IMR-90 (cell line): ENCODE results near the gene TTC23. TPM values are rescaled to one million over a fixed set of nuclear protein-coding genes. Genes with fewer than 3 reads are reported as not detected.

Experiments
- ATAC-seq: fragments of 200-7000 bp; cut with Tn5 transposase; 2 replicates; pipeline ENCODE4 v1.9.1; 2020; ENCODE audit warnings: low read depth, mild to moderate bottlenecking, moderate library complexity
- BruUV-seq: library from RNA; stranded (reverse); fragments of 400-500 nt; replicated peaks from 2 replicates; lab custom pipeline; 2021; lab: Mats Ljungman, UMichigan
- CTCF ChIA-PET: fragments of 300-600 bp; formaldehyde crosslinking; extraction: SDS; loops from one replicate; lab custom pipeline; 2021; ENCODE audit warnings: antibody characterized with exemption; lab: Yijun Ruan, JAX
- POLR2A ChIA-PET: fragments of 300-600 bp; sonication (Branson Sonifier 250); formaldehyde crosslinking; loops from one replicate; lab custom pipeline; 2022; ENCODE audit warnings: antibody characterized with exemption; ENCODE audit not compliant: unreplicated experiment; lab: Charles Lee
- DNase-seq: peaks from one replicate; pipeline ENCODE4 v3.0.0; 2013
- H2AFZ ChIP-seq: replicated peaks from 2 replicates; pipeline ENCODE3; 2013; ENCODE audit warnings: low read length, mild to moderate bottlenecking; ENCODE audit not compliant: poor library complexity
- H2AK5ac ChIP-seq: 2 replicates; pipeline ENCODE4 v1.6.1; 2013; ENCODE audit warnings: low read depth, low read length, inconsistent platforms
- H2AK9ac ChIP-seq: replicated peaks from 2 replicates; pipeline ENCODE3; 2013; ENCODE audit warnings: mild to moderate bottlenecking, low read depth, low read length, moderate library complexity; ENCODE audit not compliant: poor library complexity
- H2BK120ac ChIP-seq: 2 replicates; pipeline ENCODE4 v1.6.1; 2013; ENCODE audit warnings: low read depth, low read length, inconsistent platforms
- H2BK15ac ChIP-seq: 3 replicates; pipeline ENCODE4 v1.6.1; 2013; ENCODE audit warnings: low read depth, low read length, inconsistent platforms
- H2BK20ac ChIP-seq: 2 replicates; pipeline ENCODE4 v1.6.1; 2013; ENCODE audit warnings: low read depth, mild to moderate bottlenecking, inconsistent platforms, low read length, moderate library complexity
- H2BK5ac ChIP-seq: 2 replicates; pipeline ENCODE4 v1.6.1; 2013; ENCODE audit warnings: mild to moderate bottlenecking, low read depth, low read length, inconsistent platforms; ENCODE audit not compliant: poor library complexity, severe bottlenecking
- H3K14ac ChIP-seq: replicated peaks from 2 replicates; pipeline ENCODE4 v1.6.1; 2013; ENCODE audit warnings: low read depth, low read length, inconsistent platforms
- H3K18ac ChIP-seq: 2 replicates; pipeline ENCODE4 v1.6.1; 2013; ENCODE audit warnings: low read depth, low read length, control low read depth
- H3K23ac ChIP-seq: 2 replicates; pipeline ENCODE4 v1.6.1; 2013; ENCODE audit warnings: low read depth, low read length, inconsistent platforms
- H3K27ac ChIP-seq: 2 replicates; pipeline ENCODE4 v1.5.1; 2013; ENCODE audit warnings: mild to moderate bottlenecking, control low read depth, low read length; ENCODE audit not compliant: insufficient read depth
- H3K27me3 ChIP-seq: 2 replicates; pipeline ENCODE4 v1.6.1; 2013; ENCODE audit warnings: low read length; ENCODE audit not compliant: control insufficient read depth, insufficient read depth
- H3K36me3 ChIP-seq: 2 replicates; pipeline ENCODE4 v1.6.1; 2013; ENCODE audit warnings: low read length, mixed read lengths; ENCODE audit not compliant: control insufficient read depth, insufficient read depth
- H3K4ac ChIP-seq: 2 replicates; pipeline ENCODE4 v1.6.1; 2013; ENCODE audit warnings: low read depth, low read length, inconsistent platforms
- H3K4me1 ChIP-seq: 2 replicates; pipeline ENCODE4 v1.6.1; 2013; ENCODE audit warnings: low read length, mixed read lengths; ENCODE audit not compliant: control insufficient read depth, insufficient read depth
- H3K4me2 ChIP-seq: 2 replicates; pipeline ENCODE4 v1.6.1; 2013; ENCODE audit warnings: low read depth, mild to moderate bottlenecking, control low read depth, low read length, moderate library complexity
- H3K4me3 ChIP-seq: 2 replicates; pipeline ENCODE4 v1.5.1; 2013; ENCODE audit warnings: low read depth, mild to moderate bottlenecking, control low read depth, low read length, moderate library complexity; ENCODE audit not compliant: insufficient read depth
- H3K56ac ChIP-seq: 2 replicates; pipeline ENCODE4 v1.6.1; 2013; ENCODE audit warnings: low read length, inconsistent platforms; ENCODE audit not compliant: insufficient read depth; ENCODE audit errors: extremely low read depth
- H3K79me1 ChIP-seq, 2 experiments: 2 replicates each; pipeline ENCODE4 v1.6.1; 2013; ENCODE audit warnings: low read length in 2 of 2, inconsistent platforms in 1 of 2, low read depth in 1 of 2
- H3K9ac ChIP-seq: 2 replicates; pipeline ENCODE4 v1.6.1; 2013; ENCODE audit warnings: low read depth, low read length, control low read depth
- H3K9me1 ChIP-seq: 2 replicates; pipeline ENCODE4 v1.6.1; 2013; ENCODE audit warnings: low read length, inconsistent platforms; ENCODE audit not compliant: insufficient read depth
- H3K9me3 ChIP-seq: 2 replicates; pipeline ENCODE4 v1.6.1; 2013; ENCODE audit warnings: low read length; ENCODE audit not compliant: control insufficient read depth, insufficient read depth
- H4K20me1 ChIP-seq: 2 replicates; pipeline ENCODE4 v1.6.1; 2013; ENCODE audit warnings: low read length, inconsistent platforms; ENCODE audit not compliant: insufficient read depth
- H4K5ac ChIP-seq: 2 replicates; pipeline ENCODE4 v1.6.1; 2013; ENCODE audit warnings: mild to moderate bottlenecking, low read depth, low read length, control low read depth
- H4K8ac ChIP-seq, 2 experiments: 2 replicates each; pipeline ENCODE4 v1.6.1; 2013; ENCODE audit warnings: low read depth in 2 of 2, low read length in 2 of 2, control low read depth in 1 of 2, inconsistent platforms in 1 of 2
- H4K91ac ChIP-seq: 2 replicates; pipeline ENCODE4 v1.6.1; 2013; ENCODE audit warnings: low read depth, low read length, inconsistent platforms; ENCODE audit not compliant: insufficient read depth
- CTCF ChIP-seq: conservative IDR thresholded peaks from 2 replicates; pipeline ENCODE4 v1.5.1; 2012; ENCODE audit warnings: mild to moderate bottlenecking, low read depth, low read length, improper control_type of control experiment
- POLR2A ChIP-seq: IDR thresholded peaks from 2 replicates; pipeline ENCODE4 v1.6.1; 2012; ENCODE audit warnings: mild to moderate bottlenecking, low read depth, low read length
- RAD21 ChIP-seq: IDR thresholded peaks from 2 replicates; pipeline ENCODE4 v1.6.1; 2012; ENCODE audit warnings: low read length, improper control_type of control experiment
- WGBS, 2 experiments: methylation state at CpG; one replicate each; pipeline versions ENCODE4 v1.1.5 to v1.1.7; 2013; ENCODE audit warnings: missing lambda C conversion rate in 2 of 2; ENCODE audit not compliant: insufficient read length in 1 of 2; ENCODE audit errors: extremely low coverage in 2 of 2; 5-methylcytosine and 5-hydroxymethylcytosine counted together
- dilution Hi-C: fragments of 300-500 bp; cut with HindIII; formaldehyde crosslinking; loops from one replicate; pipeline ENCODE4 v1.14.3; 2018; ENCODE audit warnings: low sequenced_read_pairs; ENCODE audit not compliant: unreplicated experiment
- in situ Hi-C: fragments of 300-500 bp; cut with MboI; formaldehyde crosslinking; loops from 3 replicates; pipeline ENCODE4 v1.14.3; 2019; ENCODE audit warnings: low sequenced_read_pairs, inconsistent platforms, mixed read lengths
- intact Hi-C: fragments of 100-400 bp; cut with micrococcal nuclease; formaldehyde crosslinking; loops from 2 replicates; pipeline ENCODE4 v1.10.0; 2022
- polyA plus RNA-seq, 3 experiments: library from polyadenylated mRNA; depleted of rRNA; stranded (reverse); fragments of >200 nt; gene quantifications; 2 replicates each; pipeline ENCODE4 v1.2.3, GENCODE V29; 2012; ENCODE audit warnings: low replicate concordance in 1 of 3
- total RNA-seq: library from RNA; depleted of rRNA; stranded (reverse); fragments of >200 nt; gene quantifications from 2 replicates; pipeline ENCODE4 v1.2.3, GENCODE V29; 2012

TTC23 gene
- total and polyA plus RNA-seq, 2 of the 4 experiments (the other 2 are of a cell fraction), result 7.8 to 29.8 TPM

- ChIA-PET CTCF (interaction anchor here (1.2 kb wide), 1 partner anchor 11 kb away, joined by 5 read pairs; no protein-coding TSS in a partner anchor), POLR2A (no interaction called here)
- Histone ChIP-seq H3K56ac (no peak overlapping the region), H3K27me3 (no peaks in the 10 kb centered on the region), H3K23ac (no peak overlapping the region), H2BK120ac (no peak overlapping the region), H3K36me3 (peaks cover 33% of the 10 kb centered on the region), H3K79me1 (peaks cover 4 to 20% of the 10 kb centered on the region in 2 experiments; a peak in 3 of 4 replicates), H3K4me1 (no peaks in the 10 kb centered on the region; the same call in 1 of the 2 replicates), H3K4me2 (no peak overlapping the region), H2BK15ac (no peak overlapping the region), H3K4me3 (no peak overlapping the region), H2AK5ac (no peak overlapping the region), H3K9me1 (peaks cover 5% of the 10 kb centered on the region; the same call in 1 of the 2 replicates), H3K9me3 (no peaks in the 10 kb centered on the region), H3K4ac (no peak overlapping the region), H4K8ac (no peak overlapping the region), H4K5ac (no peak overlapping the region), H4K91ac (no peak overlapping the region), H2BK20ac (no peak overlapping the region), H4K20me1 (no peaks in the 10 kb centered on the region), H3K9ac (no peak overlapping the region), H2BK5ac (no peak overlapping the region), H2AK9ac (no peak overlapping the region), H3K14ac (no peak overlapping the region), H3K27ac (no peak overlapping the region), H3K18ac (no peak overlapping the region), H2AFZ (no peak overlapping the region)
- DNase-seq (no peak), ATAC-seq (no peak)
- dilution Hi-C loops (loop anchor here (25.0 kb wide), 1 partner anchor 112 kb away; the partner anchor contains the start of gene SYNM), in situ Hi-C loops (loop anchor here (25.0 kb wide), 1 partner anchor 787 kb away; no protein-coding TSS in a partner anchor), intact Hi-C loops (no loop called here)
- no CpG with 5 or more reads among the region's 6 CpGs for WGBS, 2 experiments
- TF ChIP-seq CTCF (no peak), POLR2A (no peak), RAD21 (no peak)
- no TSS peak for BruUV-seq
Measured at GRCh38 chr15:99224372-99225214, 24.8 kb downstream of the TTC23 start.
